ENCODE measurements around the gene ERO1B. TPM values are rescaled to one million over a fixed set of nuclear protein-coding genes. Genes with fewer than 3 reads are reported as not detected.
A peak's percentile ranks its signal among the peaks of the same experiment; 100 is the strongest.

ERO1B gene
- total and polyA plus RNA-seq, 2 of the 4 experiments (the other 2 are of a cell fraction): 0.54 to 0.60 TPM

DNA sequence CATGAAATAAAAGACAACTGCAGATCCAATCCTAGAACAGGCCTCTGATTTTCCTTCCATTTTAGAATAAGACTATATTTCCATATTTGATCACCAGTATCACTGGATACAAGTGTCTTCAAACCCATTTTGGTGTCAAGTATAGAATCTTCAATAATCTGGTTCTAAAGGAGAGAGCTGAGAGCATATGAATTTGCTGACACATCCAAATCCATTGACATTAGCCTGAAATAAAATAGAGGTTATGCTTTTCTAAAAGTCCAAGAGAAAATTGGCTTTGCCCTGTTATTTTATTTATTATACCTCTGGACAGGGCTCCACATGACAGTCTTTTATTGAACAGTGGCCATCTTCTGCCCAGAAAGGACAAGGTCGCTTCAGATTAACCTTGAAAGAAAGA is 28.6 kb downstream of the ERO1B start:
- H3K27ac ChIP-seq (ENCODE audit: insufficient read depth, low read length): no peak overlapping the region
- H2BK5ac ChIP-seq (ENCODE audit: low read depth, low read length, poor library complexity, severe bottlenecking): no peak overlapping the region
- no peak overlapping the region for H4K8ac ChIP-seq (ENCODE audit: low read depth in 2 of 2, low read length in 2 of 2)
- H4K20me1 ChIP-seq (ENCODE audit: insufficient read depth, low read length): no peaks in the 10 kb centered on the region
- no TSS peak for BruUV-seq (replicated peaks)
- DNase-seq: no peak
- H3K9me3 ChIP-seq (ENCODE audit: control insufficient read depth, insufficient read depth, low read length): no peaks in the 10 kb centered on the region
- H2AK9ac ChIP-seq (replicated peaks; ENCODE audit: low read depth, low read length, poor library complexity): no peak overlapping the region
- H3K4ac ChIP-seq (ENCODE audit: low read depth, low read length): no peak overlapping the region
- CTCF ChIA-PET: no interaction called here
- no peaks in the 10 kb centered on the region for H3K27me3 ChIP-seq (ENCODE audit: control insufficient read depth, insufficient read depth, low read length)
- H2BK120ac ChIP-seq (ENCODE audit: low read depth, low read length): no peak overlapping the region
- intact Hi-C loops (cut with micrococcal nuclease) (no loop called here), in situ Hi-C loops (cut with MboI; ENCODE audit: low sequenced_read_pairs) (no loop called here), dilution Hi-C loops (cut with HindIII; ENCODE audit: low sequenced_read_pairs, unreplicated experiment) (no loop called here)
- no peak overlapping the region for H2AFZ ChIP-seq (replicated peaks; ENCODE audit: low read length, poor library complexity)
- H3K4me1 ChIP-seq (ENCODE audit: control insufficient read depth, insufficient read depth, low read length): no peaks in the 10 kb centered on the region
- no peak overlapping the region for H2BK15ac ChIP-seq (ENCODE audit: low read depth, low read length)
- WGBS, 2 experiments (ENCODE audit: extremely low coverage in 2 of 2, insufficient read length in 1 of 2): no CpG with 5 or more reads among the region's 1 CpG
- no peak overlapping the region for H4K5ac ChIP-seq (ENCODE audit: low read depth, low read length)
- TF ChIP-seq CHD1 (IDR thresholded peaks at IDR 0.05; ENCODE audit: low read depth, low read length) (no peak), MAFK (IDR thresholded peaks at IDR 0.05; ENCODE audit: low read depth, low read length) (peak; percentile 91)
- TF ChIP-seq, protein P1, sequence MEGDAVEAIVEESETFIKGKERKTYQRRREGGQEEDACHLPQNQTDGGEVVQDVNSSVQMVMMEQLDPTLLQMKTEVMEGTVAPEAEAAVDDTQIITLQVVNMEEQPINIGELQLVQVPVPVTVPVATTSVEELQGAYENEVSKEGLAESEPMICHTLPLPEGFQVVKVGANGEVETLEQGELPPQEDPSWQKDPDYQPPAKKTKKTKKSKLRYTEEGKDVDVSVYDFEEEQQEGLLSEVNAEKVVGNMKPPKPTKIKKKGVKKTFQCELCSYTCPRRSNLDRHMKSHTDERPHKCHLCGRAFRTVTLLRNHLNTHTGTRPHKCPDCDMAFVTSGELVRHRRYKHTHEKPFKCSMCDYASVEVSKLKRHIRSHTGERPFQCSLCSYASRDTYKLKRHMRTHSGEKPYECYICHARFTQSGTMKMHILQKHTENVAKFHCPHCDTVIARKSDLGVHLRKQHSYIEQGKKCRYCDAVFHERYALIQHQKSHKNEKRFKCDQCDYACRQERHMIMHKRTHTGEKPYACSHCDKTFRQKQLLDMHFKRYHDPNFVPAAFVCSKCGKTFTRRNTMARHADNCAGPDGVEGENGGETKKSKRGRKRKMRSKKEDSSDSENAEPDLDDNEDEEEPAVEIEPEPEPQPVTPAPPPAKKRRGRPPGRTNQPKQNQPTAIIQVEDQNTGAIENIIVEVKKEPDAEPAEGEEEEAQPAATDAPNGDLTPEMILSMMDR (conservative IDR thresholded peaks at IDR 0.05; ENCODE audit: low read depth, low read length): no peak
- no peak overlapping the region for H3K4me2 ChIP-seq (ENCODE audit: low read depth, low read length)
- H3K56ac ChIP-seq (ENCODE audit: extremely low read depth, insufficient read depth, low read length): no peak overlapping the region
- H3K79me1 ChIP-seq (ENCODE audit: low read depth in 1 of 2, low read length in 2 of 2): no peaks in the 10 kb centered on the region
- H3K9ac ChIP-seq (ENCODE audit: low read depth, low read length): no peak overlapping the region
- H3K23ac ChIP-seq (ENCODE audit: low read depth, low read length): no peak overlapping the region
- POLR2A ChIA-PET (ENCODE audit: unreplicated experiment): no interaction called here
- ATAC-seq (ENCODE audit: low read depth): no peak
- no peak overlapping the region for H3K18ac ChIP-seq (ENCODE audit: low read depth, low read length)
- H3K14ac ChIP-seq (replicated peaks; ENCODE audit: low read depth, low read length): no peak overlapping the region
- H2BK20ac ChIP-seq (ENCODE audit: low read depth, low read length): no peak overlapping the region
- H4K91ac ChIP-seq (ENCODE audit: insufficient read depth, low read depth, low read length): no peak overlapping the region
- no peak overlapping the region for H3K4me3 ChIP-seq (ENCODE audit: insufficient read depth, low read depth, low read length)
- H3K36me3 ChIP-seq (ENCODE audit: control insufficient read depth, insufficient read depth, low read length): no peaks in the 10 kb centered on the region
- no peak overlapping the region for H2AK5ac ChIP-seq (ENCODE audit: low read depth, low read length)
- H3K9me1 ChIP-seq (ENCODE audit: insufficient read depth, low read length): no peaks in the 10 kb centered on the region
